Measurements from ENCODE around the gene PER1.
"Not testable (repeated sequence)": the region's sequence is repeated elsewhere in the genome, so short reads cannot be mapped to it uniquely, and the experiment has no call there.

- TF ChIP-seq, protein P1, sequence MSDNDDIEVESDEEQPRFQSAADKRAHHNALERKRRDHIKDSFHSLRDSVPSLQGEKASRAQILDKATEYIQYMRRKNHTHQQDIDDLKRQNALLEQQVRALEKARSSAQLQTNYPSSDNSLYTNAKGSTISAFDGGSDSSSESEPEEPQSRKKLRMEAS (IDR thresholded peaks at IDR 0.05), result not testable (repeated sequence)
- TF ChIP-seq DNMT3B (CRISPR knock-in tag; conservative IDR thresholded peaks at IDR 0.05); GTF2F1 (IDR thresholded peaks at IDR 0.05; ENCODE audit: low read length): not testable (repeated sequence)
- TF ChIP-seq, protein P2, sequence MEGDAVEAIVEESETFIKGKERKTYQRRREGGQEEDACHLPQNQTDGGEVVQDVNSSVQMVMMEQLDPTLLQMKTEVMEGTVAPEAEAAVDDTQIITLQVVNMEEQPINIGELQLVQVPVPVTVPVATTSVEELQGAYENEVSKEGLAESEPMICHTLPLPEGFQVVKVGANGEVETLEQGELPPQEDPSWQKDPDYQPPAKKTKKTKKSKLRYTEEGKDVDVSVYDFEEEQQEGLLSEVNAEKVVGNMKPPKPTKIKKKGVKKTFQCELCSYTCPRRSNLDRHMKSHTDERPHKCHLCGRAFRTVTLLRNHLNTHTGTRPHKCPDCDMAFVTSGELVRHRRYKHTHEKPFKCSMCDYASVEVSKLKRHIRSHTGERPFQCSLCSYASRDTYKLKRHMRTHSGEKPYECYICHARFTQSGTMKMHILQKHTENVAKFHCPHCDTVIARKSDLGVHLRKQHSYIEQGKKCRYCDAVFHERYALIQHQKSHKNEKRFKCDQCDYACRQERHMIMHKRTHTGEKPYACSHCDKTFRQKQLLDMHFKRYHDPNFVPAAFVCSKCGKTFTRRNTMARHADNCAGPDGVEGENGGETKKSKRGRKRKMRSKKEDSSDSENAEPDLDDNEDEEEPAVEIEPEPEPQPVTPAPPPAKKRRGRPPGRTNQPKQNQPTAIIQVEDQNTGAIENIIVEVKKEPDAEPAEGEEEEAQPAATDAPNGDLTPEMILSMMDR (CRISPR knock-in tag; IDR thresholded peaks at IDR 0.05), result not testable (repeated sequence)
- TF ChIP-seq, protein P3, sequence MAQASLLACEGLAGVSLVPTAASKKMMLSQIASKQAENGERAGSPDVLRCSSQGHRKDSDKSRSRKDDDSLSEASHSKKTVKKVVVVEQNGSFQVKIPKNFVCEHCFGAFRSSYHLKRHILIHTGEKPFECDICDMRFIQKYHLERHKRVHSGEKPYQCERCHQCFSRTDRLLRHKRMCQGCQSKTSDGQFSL (CRISPR knock-in tag; IDR thresholded peaks at IDR 0.05), result not testable (repeated sequence)
Observed at GRCh38 chr17:8170186-8170585, 18.0 kb upstream of the PER1 start.

All from HepG2 (cell line).